GM20431 (cell line): ENCODE measurements around the gene DDX10.
"Not testable (repeated sequence)": the region's sequence is repeated elsewhere in the genome, so short reads cannot be mapped to it uniquely, and the experiment has no call there.

Source experiments
- in situ Hi-C: fragments of 300-500 bp; cut with MseI, MboI; formaldehyde crosslinking; loops from one replicate; pipeline ENCODE4 v1.15.0; 2020; ENCODE audit warnings: low sequenced_read_pairs; ENCODE audit not compliant: unreplicated experiment

DDX10 gene

DNA sequence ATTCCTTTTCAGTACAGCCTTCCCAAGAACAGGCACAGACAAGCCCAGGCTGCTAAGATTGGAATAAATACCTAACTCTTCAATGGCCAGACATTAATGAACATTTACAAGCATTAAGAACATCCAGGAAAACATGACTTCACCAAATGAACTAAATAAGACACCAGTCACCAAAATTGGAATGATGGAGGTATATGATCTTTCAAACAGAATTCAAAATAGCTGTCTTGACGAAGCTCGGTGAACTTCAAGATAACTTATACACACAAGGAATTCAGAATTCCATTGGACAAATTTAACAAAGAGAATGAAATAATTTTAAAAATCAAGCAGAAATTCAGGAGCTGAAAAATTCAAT, 16.4 kb upstream of the DDX10 start:
- in situ Hi-C loops, result no loop called here

DNA sequence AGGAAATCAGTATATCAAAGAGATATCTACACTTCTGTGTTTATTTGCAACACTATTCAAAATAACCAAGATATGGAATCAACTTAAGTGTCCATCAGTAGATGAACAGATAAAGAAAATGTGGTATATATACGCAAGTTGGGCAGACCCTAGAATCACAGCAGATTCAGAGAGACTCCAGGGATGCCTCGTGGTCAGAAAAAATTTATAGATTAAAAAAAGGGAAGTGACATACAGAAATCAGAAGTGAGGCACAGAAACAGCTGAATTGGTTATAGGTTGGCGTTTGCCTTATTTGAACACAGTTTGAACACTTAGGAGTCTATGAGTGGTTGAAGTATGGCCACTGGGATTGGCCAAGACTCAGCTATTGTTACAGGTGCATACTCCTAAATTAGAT, 10.8 kb upstream of the DDX10 start:
- in situ Hi-C loops, result not testable (repeated sequence)

DNA sequence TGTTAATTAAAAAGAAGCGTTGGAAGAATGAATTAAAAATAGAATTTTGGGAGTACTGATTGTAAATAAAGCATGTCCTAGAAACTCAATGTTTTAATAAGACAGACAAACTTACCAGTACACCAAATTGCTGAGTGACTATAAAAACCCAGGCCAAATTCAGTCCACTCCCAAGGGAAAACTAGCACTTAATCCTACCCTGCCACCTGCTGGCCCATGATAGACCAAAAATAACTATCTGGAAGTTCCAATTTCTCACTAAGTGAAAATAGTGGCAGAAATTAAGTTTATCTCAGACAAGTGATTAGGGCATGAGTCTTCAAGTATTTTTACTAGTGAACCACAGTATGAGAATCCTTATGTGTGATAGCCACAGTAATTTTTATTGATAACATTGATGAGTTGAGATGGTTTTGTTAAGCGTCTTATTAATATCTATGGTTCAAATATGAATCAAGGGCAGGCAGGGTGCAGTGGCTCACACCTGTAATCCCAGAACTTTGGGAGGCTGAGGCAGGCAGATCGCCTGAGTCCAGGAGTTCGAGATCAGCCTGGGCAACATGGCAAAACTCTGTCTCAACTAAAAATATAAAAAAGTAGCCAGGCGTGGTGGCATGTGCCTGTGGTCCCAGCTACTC, 9.8 kb upstream of the DDX10 start:
- in situ Hi-C loops, result no loop called here

DNA sequence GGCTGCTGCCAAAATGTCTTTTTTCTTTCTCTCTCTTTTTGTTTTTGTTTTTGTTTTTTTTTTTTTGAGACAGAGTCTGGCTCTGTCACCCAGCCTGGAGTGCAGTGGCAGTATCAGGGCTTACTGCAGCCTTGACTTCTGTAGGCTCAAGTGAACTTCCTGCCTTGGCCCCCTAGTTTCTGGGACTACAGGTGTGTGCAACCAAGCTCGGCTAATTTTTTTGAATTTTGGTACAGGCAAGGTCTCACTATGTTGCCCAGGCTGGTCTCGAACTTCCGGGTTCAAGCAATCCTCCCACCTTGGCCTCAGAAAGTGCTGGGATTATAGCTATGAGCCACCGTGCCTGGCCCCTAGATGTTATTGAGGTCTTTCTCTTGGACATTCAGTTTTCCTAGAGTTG, 2.2 kb upstream of the DDX10 start:
- in situ Hi-C loops, result no loop called here

DNA sequence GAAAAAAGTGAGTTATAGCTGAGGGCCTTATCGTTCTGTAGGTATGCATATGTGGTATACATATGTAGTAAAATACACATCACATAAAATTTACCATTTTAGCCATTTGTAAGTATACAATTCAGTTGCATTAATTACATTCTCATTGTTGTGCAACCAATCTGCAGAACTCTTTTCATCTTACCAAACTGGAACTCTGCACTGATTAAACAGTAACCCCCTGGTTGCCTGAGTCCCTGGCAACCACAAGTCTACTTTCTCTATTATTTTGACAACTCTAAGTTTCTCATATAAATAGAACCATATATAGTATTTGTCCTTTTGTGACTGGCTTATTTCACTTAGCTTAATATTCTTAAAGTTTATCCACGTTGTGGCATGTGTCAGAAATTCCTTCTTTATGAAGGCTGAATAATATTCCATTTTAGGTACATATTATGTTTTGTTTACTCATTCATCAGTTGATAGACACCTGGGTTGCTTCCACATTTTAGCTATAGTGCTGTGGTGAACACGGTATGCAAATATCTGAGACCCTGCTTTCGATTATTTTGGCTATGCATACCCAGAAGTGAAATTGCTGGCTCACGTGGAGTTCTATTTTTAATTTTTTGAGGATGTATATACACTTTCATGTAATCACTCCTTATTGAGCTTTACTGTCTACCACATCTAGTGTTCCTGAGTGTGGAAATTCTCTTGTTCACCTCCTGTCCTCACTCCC, 1.6 kb upstream of the DDX10 start:
- in situ Hi-C loops, result no loop called here

DNA sequence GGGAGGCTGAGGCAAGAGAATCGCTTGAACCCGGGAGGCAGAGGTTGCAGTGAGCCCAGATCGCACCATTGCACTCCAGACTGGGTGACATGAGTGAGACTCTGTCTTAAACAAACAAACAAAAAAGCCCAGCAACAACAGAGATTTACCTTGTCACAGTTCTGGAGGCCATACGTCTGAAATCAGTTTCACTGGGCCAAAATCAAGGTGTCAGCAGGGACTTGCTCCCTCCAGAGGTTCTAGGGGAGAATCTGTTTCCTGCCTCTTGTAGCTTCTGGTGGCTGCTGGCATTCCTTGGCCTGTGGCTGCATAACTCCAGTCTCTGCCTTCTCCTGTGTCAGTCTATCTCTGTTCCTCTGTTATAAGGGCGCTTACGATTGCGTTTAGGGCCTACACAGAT, 1.5 kb downstream of the DDX10 start:
- in situ Hi-C loops, result no loop called here

DNA sequence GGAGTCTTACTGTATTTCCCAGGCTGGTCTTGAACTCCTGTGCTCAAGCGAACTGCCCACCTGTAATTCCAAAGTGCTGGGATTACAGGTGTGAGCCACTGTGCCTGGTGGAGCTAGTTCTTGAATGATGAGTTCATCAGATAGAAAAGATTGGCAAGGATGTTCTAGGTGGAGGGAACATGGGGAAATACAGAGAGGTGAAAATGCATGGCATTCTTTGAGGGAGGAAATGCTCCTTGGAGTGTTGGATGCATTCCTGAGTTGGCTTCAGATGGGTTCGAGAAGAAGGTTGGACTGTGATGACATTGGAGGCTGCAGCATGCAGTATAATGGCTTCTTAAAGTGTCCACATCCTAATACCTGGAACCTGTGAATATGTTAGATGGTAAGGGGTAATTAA, 4.4 kb downstream of the DDX10 start:
- in situ Hi-C loops, result no loop called here

DNA sequence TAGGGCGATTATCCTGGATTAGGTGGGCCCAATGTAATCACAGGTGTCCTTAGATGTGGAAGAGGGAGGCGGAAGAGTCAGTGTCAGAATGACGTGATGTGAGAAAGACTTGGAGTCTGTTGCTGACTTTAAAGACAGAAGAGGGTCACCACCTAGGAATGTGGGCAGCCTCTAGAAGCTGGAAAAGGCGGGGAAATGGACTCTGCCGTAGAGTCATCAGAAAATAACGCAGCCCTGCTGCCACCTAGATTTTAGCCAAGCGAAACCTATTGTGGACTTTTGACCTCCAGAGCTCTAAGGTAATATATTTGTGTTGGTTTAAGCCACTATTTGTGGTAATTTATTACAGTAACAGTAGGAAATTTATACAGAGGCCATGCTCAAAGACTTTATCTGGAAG, 4.8 kb downstream of the DDX10 start:
- in situ Hi-C loops, result no loop called here

DNA sequence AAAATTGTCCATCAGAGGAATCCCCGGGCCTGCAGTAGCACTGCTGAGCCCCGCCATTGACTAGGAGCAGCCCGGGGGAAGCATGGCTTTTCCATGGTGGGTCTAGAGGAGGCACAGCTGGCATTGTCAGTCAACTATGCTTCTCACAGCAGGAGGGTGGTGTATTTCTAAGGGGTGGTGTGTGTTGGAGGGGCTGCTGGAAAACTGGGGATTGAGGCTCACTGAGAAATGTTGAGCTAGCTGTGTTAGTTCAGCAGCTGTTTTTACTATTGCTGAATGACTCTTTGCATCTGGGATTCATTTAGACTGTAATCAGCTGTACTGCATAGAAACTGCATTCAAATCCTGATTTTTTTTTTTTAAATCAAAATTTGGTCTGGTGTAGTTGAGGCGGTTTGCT, 5.6 kb downstream of the DDX10 start:
- in situ Hi-C loops, result no loop called here

DNA sequence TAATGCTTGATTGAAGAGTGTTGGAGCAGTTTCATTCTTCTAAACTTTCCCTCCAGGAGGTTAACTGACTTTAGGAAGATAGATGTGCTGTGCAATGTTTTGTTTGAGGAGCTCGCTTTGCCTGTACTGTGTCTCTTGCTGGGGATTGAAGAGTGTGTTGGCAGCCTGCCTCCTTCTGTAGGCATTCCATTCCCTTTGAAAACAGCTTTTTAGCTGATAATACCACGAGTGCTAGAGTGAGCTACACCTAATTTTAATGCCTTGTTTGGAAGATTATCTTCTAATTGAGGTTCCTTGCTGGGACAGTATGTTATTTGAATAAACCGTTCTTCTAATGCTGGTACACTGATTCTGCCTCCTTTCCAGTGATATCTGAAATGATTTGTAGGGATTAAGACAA, 7.2 kb downstream of the DDX10 start:
- in situ Hi-C loops, result no loop called here

DNA sequence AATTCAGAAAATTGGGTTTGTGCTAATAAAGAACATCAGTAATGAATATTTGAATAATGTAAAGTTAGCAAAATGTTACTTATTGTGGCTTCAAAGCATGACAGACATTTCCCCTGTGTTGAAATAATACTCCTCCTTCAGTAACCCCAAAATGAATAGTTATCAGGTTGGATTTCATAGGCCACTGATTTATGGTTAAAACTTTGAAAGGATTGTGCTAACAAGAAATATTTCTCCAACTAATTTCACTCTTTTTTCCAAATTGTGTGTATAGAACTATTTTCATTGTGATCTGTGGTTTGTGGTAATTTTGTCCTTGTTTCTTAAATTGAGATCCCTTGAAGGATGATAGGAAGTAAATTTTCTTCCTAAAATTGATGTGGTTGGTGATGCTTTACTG, 7.9 kb downstream of the DDX10 start:
- in situ Hi-C loops, result no loop called here

DNA sequence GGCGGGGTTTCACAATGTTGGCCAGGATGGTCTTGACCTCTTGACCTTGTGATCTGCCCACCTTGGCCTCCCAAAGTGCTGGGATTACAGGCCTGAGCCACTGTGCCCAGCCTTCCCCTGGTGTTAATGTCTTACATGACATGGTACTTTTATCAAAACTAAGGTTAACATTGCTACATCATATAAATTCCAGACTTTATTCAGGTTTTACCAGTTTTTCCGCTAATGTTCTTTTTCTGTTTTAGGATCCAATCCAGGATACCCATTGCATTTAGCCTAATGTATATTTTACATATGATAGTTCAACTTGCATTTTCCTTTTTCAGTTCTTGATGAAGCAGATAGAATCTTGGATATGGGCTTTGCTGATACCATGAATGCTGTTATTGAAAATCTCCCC, 14.2 kb downstream of the DDX10 start:
- in situ Hi-C loops, result loop anchor here (25.0 kb wide), 1 partner anchor 183 kb away; no protein-coding TSS in a partner anchor

DNA sequence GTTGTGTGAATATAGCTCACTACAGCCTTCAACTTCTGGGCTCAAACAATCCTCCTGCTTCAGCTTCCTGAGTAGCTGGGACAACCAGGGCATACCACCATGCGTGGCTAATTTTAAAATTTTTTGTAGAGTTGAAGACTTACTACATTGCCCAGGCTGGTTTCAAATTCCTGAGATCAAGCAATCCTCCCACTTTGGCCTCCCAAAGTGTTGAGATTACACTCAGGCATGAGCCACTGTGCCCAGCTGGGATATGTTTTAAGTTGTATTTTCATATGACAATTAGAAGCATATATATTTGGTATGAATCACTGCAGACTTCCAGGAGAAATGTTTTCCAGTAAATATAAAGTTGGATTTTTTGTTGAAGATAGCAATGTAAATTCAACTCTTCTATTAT, 15.4 kb downstream of the DDX10 start:
- in situ Hi-C loops, result loop anchor here (25.0 kb wide), 1 partner anchor 182 kb away; no protein-coding TSS in a partner anchor

DNA sequence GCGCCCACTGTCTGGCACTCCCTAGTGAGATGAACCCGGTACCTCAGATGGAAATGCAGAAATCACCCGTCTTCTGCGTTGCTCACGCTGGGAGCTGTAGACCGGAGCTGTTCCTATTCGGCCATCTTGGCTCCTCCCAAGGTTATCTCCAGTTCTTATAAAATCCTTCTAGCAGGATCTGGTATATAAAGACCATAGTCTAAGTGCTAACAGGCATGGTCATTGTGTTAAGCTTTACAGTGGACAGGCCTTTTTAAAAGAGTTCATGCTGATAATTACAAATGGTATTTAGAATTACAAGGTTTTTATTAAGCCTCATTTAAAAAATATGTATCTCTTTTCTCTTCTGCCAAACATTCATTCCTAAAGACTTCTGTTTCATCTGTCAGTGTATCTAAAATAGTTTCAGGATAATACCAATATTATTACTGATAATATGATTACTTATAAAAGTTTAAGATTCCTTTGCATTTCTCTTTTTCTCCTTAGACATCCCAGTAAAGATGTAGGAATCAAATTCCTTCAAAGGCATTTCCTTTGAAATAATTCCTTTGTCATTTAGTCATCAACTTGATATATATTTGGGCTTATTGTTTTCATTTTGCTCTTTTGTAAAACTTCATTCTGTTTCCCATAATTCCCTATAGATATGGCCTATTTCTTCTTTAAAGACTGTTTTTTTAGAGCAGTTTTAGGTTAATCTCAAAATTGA, 20.7 kb downstream of the DDX10 start:
- in situ Hi-C loops, result loop anchor here (25.0 kb wide), 1 partner anchor 177 kb away; no protein-coding TSS in a partner anchor

DNA sequence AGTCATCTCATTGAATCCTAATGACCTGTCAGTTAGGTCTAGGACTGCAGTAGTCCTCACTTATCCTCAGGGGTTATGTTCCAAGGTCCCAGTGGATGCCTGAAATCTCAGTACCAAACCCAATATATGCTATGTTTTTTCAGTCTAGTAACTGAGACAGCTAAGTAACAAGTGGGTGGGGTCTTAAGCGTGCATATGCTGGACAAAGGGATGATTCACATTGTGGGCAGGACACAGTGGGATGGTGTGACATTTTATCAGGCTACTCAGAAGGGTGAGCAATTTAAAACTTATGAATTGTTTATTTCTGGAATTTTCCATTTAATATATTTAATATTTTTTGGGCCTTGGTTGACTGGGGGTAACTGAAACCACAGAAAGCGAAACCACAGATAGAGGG, 29.0 kb downstream of the DDX10 start:
- in situ Hi-C loops, result loop anchor here (25.0 kb wide), 1 partner anchor 168 kb away; no protein-coding TSS in a partner anchor

DNA sequence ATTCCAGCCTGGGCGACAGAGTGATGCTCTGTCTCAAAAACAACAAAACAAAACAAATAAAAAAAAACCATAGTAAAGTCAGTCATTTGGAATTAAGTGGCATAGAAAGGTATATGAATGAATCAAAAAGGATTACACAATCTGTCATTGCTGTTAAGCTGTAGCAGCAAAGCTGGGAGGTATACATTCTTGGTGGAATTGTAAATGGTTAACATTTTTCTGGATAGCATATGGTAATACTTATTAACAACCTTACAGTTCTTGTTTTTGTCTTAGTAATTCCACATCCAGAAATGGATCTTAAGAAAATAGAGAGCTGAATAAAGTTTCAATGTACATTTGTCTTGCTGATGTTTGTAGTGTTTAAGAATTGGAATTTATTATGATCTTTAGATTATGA, 30.0 kb downstream of the DDX10 start:
- in situ Hi-C loops, result loop anchor here (25.0 kb wide), 1 partner anchor 167 kb away; no protein-coding TSS in a partner anchor

DNA sequence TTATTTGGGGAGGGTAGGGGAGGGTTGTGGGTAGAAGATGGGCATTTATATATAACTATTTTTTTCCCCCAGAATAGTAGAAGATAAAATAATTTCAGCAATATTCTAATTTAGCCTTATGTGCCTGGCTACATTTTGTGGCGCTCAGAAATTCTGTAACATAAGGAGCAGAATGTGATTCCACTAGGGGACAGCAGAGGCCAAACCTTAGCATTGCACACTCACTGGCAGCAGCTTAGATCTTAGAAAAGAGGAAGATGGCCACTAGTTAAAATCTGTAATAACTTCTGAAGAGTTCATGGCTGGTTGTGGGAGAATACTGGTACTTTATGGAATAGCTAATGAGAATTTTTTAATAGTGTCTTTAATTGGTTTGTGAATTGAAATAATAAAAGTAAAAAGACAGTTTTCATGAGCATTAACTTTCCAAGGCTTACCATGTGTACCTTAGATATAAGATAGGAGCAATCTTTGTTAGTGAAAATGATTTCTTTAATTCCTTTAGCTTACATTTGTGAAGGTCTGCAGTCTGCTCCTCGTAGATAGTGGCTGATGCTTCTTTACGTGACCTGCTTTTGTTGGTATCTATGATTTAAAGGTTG, 33.1 kb downstream of the DDX10 start:
- in situ Hi-C loops, result loop anchor here (25.0 kb wide), 1 partner anchor 164 kb away; no protein-coding TSS in a partner anchor

DNA sequence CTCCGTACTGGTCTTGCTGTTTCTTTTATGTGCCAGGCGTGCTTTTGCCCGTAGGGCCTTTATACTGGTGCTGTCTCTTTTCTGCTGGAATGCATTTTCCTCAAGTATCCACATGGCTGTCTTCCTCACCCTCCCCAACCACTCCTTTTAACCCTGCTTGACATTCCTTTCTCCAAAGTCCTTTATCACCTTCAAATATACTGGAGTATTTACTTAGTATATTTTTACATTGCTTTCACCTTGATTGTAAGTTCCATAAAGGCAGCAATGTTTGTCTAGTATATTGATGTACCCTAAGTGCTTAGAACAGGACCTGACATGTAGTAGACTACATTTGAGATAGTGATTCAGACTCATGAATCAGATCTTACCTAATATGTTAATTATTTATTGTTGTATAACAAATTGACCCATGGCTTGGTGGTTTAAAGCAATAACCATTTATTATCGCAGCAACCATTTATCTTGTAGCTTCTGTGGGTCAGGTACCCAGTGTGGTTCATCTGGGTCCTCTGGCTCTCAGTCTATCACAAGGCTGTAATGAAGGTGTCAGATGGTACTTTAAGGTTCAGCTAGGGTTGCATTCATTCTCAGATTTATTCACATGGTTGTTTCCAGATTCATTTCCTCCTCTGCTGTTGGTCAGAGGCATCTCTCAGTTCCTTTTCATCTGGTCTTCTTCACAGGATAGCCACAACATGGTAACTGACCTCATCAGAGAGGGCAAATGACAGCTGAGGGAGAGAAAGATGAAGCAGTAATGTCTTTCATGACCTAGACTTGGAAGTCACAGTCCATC, 34.2 kb downstream of the DDX10 start:
- in situ Hi-C loops, result loop anchor here (25.0 kb wide), 1 partner anchor 163 kb away; no protein-coding TSS in a partner anchor

DNA sequence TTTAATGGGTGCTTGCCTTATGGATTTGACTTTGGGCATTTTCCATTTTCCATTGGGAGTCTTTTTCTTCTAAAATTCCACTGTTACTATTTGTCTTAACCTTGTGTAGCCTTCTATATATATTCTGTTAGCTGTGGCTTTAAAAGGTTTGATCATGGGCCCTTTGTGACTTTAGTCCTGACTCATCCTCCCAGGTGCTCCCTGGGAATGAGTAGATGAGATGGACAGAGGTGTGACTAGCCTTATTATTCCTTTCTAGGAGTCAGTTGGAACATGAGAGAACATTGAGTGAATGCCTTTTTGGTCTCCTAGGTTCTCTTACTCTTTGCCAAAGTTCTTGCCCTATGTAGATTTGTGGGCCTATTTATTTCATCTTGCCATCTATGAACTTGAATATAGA, 39.0 kb downstream of the DDX10 start:
- in situ Hi-C loops, result no loop called here

DNA sequence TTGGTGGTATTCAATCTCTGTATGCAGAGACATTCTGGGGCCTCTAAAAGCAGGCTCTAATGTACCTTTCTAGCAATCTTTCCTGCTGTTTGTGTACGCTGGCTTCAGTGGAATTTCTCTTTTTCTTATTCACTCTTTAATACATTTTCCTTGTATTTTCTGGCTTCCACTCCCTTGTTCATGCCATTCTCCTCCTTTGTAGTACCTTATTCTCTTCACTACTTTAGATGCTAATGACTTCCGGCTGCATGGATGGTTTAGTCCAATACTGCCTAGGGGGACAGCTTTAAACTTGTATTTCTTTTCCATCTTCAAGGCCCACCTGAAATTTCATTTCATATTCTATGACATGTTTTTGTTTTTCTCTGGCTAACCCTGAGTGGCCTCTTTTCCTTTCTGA, 40.2 kb downstream of the DDX10 start:
- in situ Hi-C loops, result no loop called here
